HK-2 (cell line): ENCODE results near the gene FGF8.

Experiments used
- DNase-seq: peaks from one replicate; pipeline ENCODE4 v3.0.0-alpha.2; 2018; ENCODE audit not compliant: unreplicated experiment

The FGF8 gene

GRCh38 chr10:101732096-101732495, 43.8 kb downstream of the FGF8 start:
- no peak for DNase-seq

GRCh38 chr10:101726115-101726387, 49.9 kb downstream of the FGF8 start:
- DNase-seq, result no peak

DNA sequence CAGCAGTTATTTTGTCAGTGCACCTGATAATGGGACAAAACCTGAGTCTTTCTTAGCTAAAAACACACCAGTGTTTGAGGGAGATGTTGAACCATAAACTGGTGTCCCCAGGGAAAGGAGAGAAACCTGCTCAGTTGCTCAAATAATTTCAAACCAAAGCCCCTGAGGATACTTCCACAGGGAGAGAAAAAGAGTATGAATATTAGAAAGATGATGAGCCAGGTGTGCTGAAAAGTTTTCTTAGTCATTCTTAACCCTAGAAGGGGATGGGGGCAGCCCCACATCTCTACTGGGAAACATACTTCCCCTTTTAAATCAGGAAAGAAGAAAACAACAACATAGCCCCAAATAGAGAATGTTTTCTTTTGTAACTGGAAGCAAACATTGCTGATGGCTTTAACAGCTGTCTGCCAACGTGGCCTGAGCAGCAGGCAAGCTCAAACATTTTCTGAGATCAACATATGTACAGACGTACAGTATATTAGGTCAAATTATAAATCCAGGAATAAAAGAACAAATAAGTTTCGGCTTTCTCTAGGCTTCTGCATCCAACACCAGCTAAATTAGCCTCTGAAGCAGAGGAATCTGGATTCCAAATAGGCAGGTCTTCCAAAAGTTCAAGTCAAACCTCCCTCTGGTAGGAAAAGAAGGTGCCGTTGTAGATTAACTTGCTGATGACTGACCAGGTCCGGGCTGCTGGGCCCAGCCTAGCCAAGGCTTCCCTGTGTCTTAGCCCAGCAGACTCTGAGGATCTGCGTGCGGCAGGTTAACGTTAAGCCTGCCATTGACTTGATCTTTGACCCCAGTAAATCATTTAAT, 50.4 kb downstream of the FGF8 start:
- no peak for DNase-seq

DNA sequence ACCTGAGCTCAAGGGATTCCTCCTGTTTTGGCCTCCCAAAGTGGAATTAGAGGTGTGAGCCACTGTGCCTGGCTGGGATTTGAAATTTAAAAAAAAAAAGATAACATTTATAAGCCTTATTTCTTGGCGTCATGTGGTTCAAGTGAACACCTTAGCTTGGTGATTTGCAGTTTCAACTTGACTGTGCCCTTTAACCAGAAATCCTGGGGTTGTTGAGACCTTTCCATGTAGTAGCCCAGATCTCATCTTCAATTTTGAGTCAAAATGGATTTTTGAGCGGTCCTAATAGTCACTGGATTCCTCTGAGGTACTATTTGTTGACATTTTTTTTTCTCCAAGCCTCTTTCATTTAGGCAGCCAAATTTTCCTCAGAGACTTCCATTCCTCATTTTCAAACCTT, 51.5 kb downstream of the FGF8 start:
- no peak for DNase-seq

GRCh38 chr10:101723176-101723575, 52.7 kb downstream of the FGF8 start:
- DNase-seq, result no peak

GRCh38 chr10:101721806-101722205, 54.1 kb downstream of the FGF8 start:
- no peak for DNase-seq

DNA sequence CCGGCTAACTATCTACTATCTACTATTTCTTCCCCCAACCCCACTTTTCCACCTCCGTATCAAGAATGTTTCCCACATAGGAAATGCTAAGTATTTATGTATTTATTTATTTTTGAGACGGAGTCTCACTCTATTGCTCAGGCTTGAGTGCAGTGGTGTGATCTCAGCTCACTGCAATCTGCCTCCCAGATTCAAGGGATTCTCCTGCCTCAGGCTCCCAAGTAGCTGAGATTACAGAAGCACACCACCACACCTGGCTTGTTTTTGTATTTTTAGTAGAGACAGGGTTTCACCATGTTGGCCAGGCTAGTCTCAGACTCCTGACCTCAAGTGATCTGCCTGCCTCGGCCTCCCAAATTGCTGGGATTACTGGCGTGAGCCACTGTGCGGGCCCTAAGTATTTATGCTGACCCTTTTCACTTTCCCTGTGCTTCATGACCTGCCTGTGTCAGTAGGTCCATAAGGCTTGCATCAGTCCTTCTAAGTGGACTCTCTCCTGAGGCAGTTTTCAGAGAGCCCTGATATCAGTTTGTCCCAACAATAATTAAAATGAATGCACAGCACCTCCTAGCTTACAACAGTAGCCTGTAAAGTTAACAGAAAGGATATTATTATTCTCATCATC, 55.2 kb downstream of the FGF8 start:
- DNase-seq, result no peak
